ENCODE measurements around the gene FHIT.

Gene FHIT

GRCh38 chr3:60935709-60936108, 315.5 kb downstream of the FHIT start:
- no peak for TF ChIP-seq SIN3A (IDR thresholded peaks at IDR 0.05; ENCODE audit: borderline replicate concordance, insufficient read depth, low read length)
- no peak for TF ChIP-seq TAF1 (IDR thresholded peaks at IDR 0.05; ENCODE audit: borderline replicate concordance, insufficient read depth, low read length)
- no peak for TF ChIP-seq POLR2AphosphoS5 (IDR thresholded peaks at IDR 0.05; ENCODE audit: low read depth, low read length)
- no peak for TF ChIP-seq REST (IDR thresholded peaks at IDR 0.05; ENCODE audit: insufficient read depth in 1 of 2, low read depth in 2 of 2, low read length in 2 of 2)
- no peak for TF ChIP-seq FOXP2 (optimal IDR thresholded peaks at IDR 0.05; ENCODE audit: borderline replicate concordance, extremely low read depth, extremely low read length, insufficient read depth)

DNA sequence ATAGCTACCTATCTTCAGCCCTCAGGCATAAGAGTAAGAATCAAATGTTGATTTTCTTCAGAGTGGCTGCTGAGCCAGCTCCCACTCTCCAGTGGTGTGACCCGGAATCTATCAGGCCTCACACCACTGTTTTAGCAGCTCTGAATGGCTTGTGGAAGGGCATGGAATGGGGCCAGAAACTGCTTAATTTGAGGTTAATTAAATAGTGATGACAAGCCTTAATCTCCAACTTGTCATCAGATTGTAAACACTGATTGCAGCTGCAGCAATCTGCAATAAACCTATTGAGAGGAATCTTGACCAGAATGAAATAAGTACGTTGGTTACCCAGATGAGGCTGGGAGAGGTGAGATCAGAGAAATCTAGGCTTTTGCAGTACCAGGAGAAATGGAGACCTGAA, 317.4 kb downstream of the FHIT start:
- TF ChIP-seq SIN3A (IDR thresholded peaks at IDR 0.05; ENCODE audit: borderline replicate concordance, insufficient read depth, low read length): no peak
- no peak for TF ChIP-seq TAF1 (IDR thresholded peaks at IDR 0.05; ENCODE audit: borderline replicate concordance, insufficient read depth, low read length)
- no peak for TF ChIP-seq FOXP2 (optimal IDR thresholded peaks at IDR 0.05; ENCODE audit: borderline replicate concordance, extremely low read depth, extremely low read length, insufficient read depth)
- TF ChIP-seq POLR2AphosphoS5 (IDR thresholded peaks at IDR 0.05; ENCODE audit: low read depth, low read length): no peak
- TF ChIP-seq REST (IDR thresholded peaks at IDR 0.05; ENCODE audit: insufficient read depth in 1 of 2, low read depth in 2 of 2, low read length in 2 of 2): no peak

- TF ChIP-seq TAF1 (IDR thresholded peaks at IDR 0.05; ENCODE audit: borderline replicate concordance, insufficient read depth, low read length) (no peak), POLR2AphosphoS5 (IDR thresholded peaks at IDR 0.05; ENCODE audit: low read depth, low read length) (no peak), REST (IDR thresholded peaks at IDR 0.05; ENCODE audit: insufficient read depth in 1 of 2, low read depth in 2 of 2, low read length in 2 of 2) (no peak), SIN3A (IDR thresholded peaks at IDR 0.05; ENCODE audit: borderline replicate concordance, insufficient read depth, low read length) (no peak), FOXP2 (optimal IDR thresholded peaks at IDR 0.05; ENCODE audit: borderline replicate concordance, extremely low read depth, extremely low read length, insufficient read depth) (no peak)
Observed at GRCh38 chr3:60932643-60933042, 318.6 kb downstream of the FHIT start.

GRCh38 chr3:60932170-60932569, 319.1 kb downstream of the FHIT start:
- no peak for TF ChIP-seq SIN3A (IDR thresholded peaks at IDR 0.05; ENCODE audit: borderline replicate concordance, insufficient read depth, low read length)

DNA sequence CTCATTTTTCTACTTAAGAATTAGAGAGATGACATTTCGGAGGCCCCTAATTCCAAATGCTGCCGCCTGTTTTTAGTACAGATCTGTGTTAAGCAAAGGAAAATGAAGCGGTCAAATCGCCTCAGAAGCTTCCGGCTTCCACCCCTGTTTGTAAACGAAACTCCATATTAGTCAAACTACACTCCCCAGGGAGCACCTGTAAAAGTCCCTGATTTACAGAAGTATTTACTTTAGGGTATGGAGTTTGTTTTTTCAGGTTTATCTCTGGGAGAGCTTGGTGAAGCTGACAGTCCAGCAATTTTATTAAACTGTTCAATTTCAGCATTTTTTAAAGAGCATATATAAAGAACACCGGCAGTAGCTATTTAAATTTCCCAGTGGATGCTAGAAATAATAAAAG, 319.8 kb downstream of the FHIT start:
- TF ChIP-seq TAF1 (IDR thresholded peaks at IDR 0.05; ENCODE audit: borderline replicate concordance, insufficient read depth, low read length): no peak
- TF ChIP-seq SIN3A (IDR thresholded peaks at IDR 0.05; ENCODE audit: borderline replicate concordance, insufficient read depth, low read length): no peak
- no peak for TF ChIP-seq FOXP2 (optimal IDR thresholded peaks at IDR 0.05; ENCODE audit: borderline replicate concordance, extremely low read depth, extremely low read length, insufficient read depth)
- TF ChIP-seq POLR2AphosphoS5 (IDR thresholded peaks at IDR 0.05; ENCODE audit: low read depth, low read length): no peak
- no peak for TF ChIP-seq REST (IDR thresholded peaks at IDR 0.05; ENCODE audit: insufficient read depth in 1 of 2, low read depth in 2 of 2, low read length in 2 of 2)
